OCI-LY7 (cell line): Measurements from ENCODE around the gene KIDINS220.

Experiments
- CTCF ChIP-seq: fragments of 200-600 bp; sonication (generic); conservative IDR thresholded peaks from 2 replicates; pipeline ENCODE4 v1.5.1; 2014; ENCODE audit warnings: mild to moderate bottlenecking, antibody characterized with exemption, low read length, moderate library complexity, mixed read lengths
- EZH2phosphoT487 ChIP-seq: fragments of 200-600 bp; sonication (generic); IDR thresholded peaks from 2 replicates; pipeline ENCODE4 v1.6.1; 2018; ENCODE audit warnings: low read depth, borderline replicate concordance, mild to moderate bottlenecking, mixed run types, antibody characterized with exemption, low read length, moderate library complexity, mixed read lengths

GRCh38 chr2:8849327-8849726 lies 11.9 kb upstream of the KIDINS220 start:
- no peak for TF ChIP-seq CTCF
- no peak for TF ChIP-seq EZH2phosphoT487
